ENCODE measurements around the gene CCR7. TPM values are rescaled to one million over a fixed set of nuclear protein-coding genes. Genes with fewer than 3 reads are reported as not detected.

Gene CCR7
- total RNA-seq, 4 donors from 2014 or later: 0.11 TPM; not detected in 3

- peak overlapping the region in 3 of 4 donors; percentile 66 to 80 (median 72) for H3K27ac ChIP-seq
- H3K9me3 ChIP-seq: no peaks in the 10 kb centered on the region
- H3K4me1 ChIP-seq: peaks cover 30 to 41% of the 10 kb centered on the region in 2 donors
- intact Hi-C loops (cut with DNase I; ENCODE audit: low total_unique reads): loop anchor here (5.0 kb wide), 3 partner anchors 37 to 232 kb away; no protein-coding TSS in a partner anchor
- DNase-seq (no peak), ATAC-seq (no peak)
- TF ChIP-seq, protein P1, sequence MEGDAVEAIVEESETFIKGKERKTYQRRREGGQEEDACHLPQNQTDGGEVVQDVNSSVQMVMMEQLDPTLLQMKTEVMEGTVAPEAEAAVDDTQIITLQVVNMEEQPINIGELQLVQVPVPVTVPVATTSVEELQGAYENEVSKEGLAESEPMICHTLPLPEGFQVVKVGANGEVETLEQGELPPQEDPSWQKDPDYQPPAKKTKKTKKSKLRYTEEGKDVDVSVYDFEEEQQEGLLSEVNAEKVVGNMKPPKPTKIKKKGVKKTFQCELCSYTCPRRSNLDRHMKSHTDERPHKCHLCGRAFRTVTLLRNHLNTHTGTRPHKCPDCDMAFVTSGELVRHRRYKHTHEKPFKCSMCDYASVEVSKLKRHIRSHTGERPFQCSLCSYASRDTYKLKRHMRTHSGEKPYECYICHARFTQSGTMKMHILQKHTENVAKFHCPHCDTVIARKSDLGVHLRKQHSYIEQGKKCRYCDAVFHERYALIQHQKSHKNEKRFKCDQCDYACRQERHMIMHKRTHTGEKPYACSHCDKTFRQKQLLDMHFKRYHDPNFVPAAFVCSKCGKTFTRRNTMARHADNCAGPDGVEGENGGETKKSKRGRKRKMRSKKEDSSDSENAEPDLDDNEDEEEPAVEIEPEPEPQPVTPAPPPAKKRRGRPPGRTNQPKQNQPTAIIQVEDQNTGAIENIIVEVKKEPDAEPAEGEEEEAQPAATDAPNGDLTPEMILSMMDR (IDR thresholded peaks at IDR 0.05 in 4 of 5, conservative IDR thresholded peaks at IDR 0.05 in 1 of 5): no peak
- TF ChIP-seq POLR2A (IDR thresholded peaks at IDR 0.05): no peak
- in situ Hi-C loops (cut with MboI; ENCODE audit: low sequenced_read_pairs in 4 of 4): loop anchor here (5.0 to 25.0 kb wide), 3 partner anchors 90 to 97 kb away; partner anchors contain the start of gene IGFBP4 (in 4 of the 4)
- H3K4me3 ChIP-seq: no peak overlapping the region
- H3K27me3 ChIP-seq: no peaks in the 10 kb centered on the region
- H3K36me3 ChIP-seq: no peaks in the 10 kb centered on the region
These were observed 30.7 kb downstream of the CCR7 start for GRCh38 chr17:40534371-40535189.

DNA sequence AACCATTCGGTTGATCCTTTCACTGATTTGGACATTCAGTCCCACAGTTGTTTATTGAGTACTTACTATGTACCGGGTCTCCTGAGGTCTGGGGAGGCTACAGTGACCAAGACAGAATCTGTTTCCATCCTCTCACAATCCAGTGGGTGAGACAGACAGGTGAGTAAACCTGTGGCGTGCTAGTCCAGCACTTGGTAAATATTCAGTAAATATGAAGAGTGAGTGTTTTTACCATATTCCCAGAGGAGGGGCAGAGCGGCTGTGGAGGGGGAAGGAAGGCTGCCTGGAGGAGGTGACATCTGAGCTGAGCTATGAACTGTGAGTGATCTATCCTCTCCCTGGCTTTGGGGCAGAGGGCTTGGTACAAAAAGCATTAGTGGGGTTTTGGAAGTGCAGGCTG lies 31.4 kb downstream of the CCR7 start:
- intact Hi-C loops (cut with DNase I; ENCODE audit: low total_unique reads): loop anchor here (1.0 to 5.0 kb wide), 6 partner anchors 37 to 232 kb away; no protein-coding TSS in a partner anchor
- H3K36me3 ChIP-seq: no peaks in the 10 kb centered on the region
- in situ Hi-C loops (cut with MboI; ENCODE audit: low sequenced_read_pairs in 4 of 4): loop anchor here (5.0 to 25.0 kb wide), 3 partner anchors 89 to 97 kb away; partner anchors contain the start of gene IGFBP4 (in 4 of the 4)
- DNase-seq: peak in 1 of 2 donors; percentile 4
- peak overlapping the region in 3 of 4 donors; percentile 66 to 80 (median 72) for H3K27ac ChIP-seq
- H3K4me1 ChIP-seq: peaks cover 24 to 34% of the 10 kb centered on the region in 2 donors
- no peak for ATAC-seq
- no peaks in the 10 kb centered on the region for H3K9me3 ChIP-seq
- H3K27me3 ChIP-seq: no peaks in the 10 kb centered on the region
- no peak overlapping the region for H3K4me3 ChIP-seq
- no peak for TF ChIP-seq POLR2A (IDR thresholded peaks at IDR 0.05)
- TF ChIP-seq, protein P1 (IDR thresholded peaks at IDR 0.05 in 4 of 5, conservative IDR thresholded peaks at IDR 0.05 in 1 of 5): no peak

DNA sequence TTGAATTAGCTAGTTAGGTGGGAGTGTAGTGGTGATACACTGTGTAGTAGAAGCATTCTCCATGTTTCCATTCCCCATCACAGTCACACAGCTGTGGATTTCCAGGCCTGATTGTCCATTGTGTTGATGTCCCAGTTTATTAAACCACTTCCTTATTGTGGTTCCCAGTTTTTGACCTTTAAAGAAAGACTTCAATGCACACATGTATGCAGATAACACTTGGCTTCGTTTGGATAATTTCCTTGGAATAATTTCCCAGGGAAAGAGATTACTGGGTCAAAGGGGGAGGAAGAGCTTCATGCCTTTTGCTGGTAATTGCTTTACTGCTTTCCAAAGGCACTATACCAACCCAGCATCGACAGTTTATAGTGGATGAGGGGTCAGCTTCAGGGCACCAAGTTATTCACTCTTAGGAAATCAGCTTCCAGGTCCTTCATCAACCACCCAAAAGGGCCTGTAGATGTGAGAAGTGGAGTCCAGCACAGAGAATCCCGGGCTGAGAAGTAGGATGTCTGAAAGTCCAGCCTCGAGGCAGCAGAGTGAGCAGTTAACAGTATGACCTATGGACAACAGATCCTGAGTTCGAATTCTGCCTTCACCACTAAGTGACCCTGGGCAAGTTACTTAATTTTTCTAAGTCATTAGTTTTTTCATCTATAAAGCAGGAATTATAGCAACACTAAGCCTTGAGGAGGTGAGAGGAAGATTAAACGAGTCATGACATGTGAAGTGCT lies 32.6 kb downstream of the CCR7 start:
- no peak for DNase-seq
- no peak for ATAC-seq
- Histone ChIP-seq H3K36me3 (no peaks in the 10 kb centered on the region), H3K4me3 (no peak overlapping the region), H3K27ac (peak overlapping the region in 3 of 4 donors; percentile 46 to 80 (median 52)), H3K9me3 (no peaks in the 10 kb centered on the region), H3K27me3 (no peaks in the 10 kb centered on the region), H3K4me1 (peaks cover 13 to 22% of the 10 kb centered on the region in 2 donors)
- intact Hi-C loops (cut with DNase I; ENCODE audit: low total_unique reads): loop anchor here (1.0 to 5.0 kb wide), 6 partner anchors 35 to 230 kb away; no protein-coding TSS in a partner anchor
- in situ Hi-C loops (cut with MboI; ENCODE audit: low sequenced_read_pairs in 4 of 4): loop anchor here (5.0 to 25.0 kb wide), 3 partner anchors 88 to 95 kb away; partner anchors contain the start of gene IGFBP4 (in 4 of the 4)
- TF ChIP-seq, protein P1 (IDR thresholded peaks at IDR 0.05 in 4 of 5, conservative IDR thresholded peaks at IDR 0.05 in 1 of 5): no peak
- TF ChIP-seq POLR2A (IDR thresholded peaks at IDR 0.05): no peak

GRCh38 chr17:40531051-40531991 lies 34.0 kb downstream of the CCR7 start:
- ATAC-seq (no peak), DNase-seq (peak in 1 of 2 donors; percentile 11)
- in situ Hi-C loops (cut with MboI; ENCODE audit: low sequenced_read_pairs in 4 of 4) (loop anchor here (5.0 to 25.0 kb wide), 3 partner anchors 87 to 94 kb away; partner anchors contain the start of gene IGFBP4 (in 4 of the 4)), intact Hi-C loops (cut with DNase I; ENCODE audit: low total_unique reads) (loop anchor here (5.0 kb wide), 3 partner anchors 34 to 229 kb away; no protein-coding TSS in a partner anchor)
- peaks cover 15 to 17% of the 10 kb centered on the region in 2 donors for H3K4me1 ChIP-seq
- H3K27ac ChIP-seq: peak overlapping the region in 1 of 4 donors; percentile 46
- H3K27me3 ChIP-seq: no peaks in the 10 kb centered on the region
- H3K9me3 ChIP-seq: no peaks in the 10 kb centered on the region
- no peaks in the 10 kb centered on the region for H3K36me3 ChIP-seq
- no peak for TF ChIP-seq POLR2A (IDR thresholded peaks at IDR 0.05)
- TF ChIP-seq, protein P1 (IDR thresholded peaks at IDR 0.05 in 4 of 5, conservative IDR thresholded peaks at IDR 0.05 in 1 of 5): no peak
- no peak overlapping the region for H3K4me3 ChIP-seq

All from gastrocnemius medialis (tissue), 4 donors.